Thyroid gland (tissue), 4 donors: ENCODE results near the gene NR3C1.

Experiments used
- POLR2A ChIP-seq, 2 donors: fragments of 450-650 bp; IDR thresholded peaks; one replicate each; pipeline ENCODE4 v1.6.1; 2017; ENCODE audit warnings: antibody characterized with exemption in 2 of 2, mild to moderate bottlenecking in 2 of 2, moderate library complexity in 1 of 2
- TF ChIP-seq, protein P1 (sequence below), 6 experiments: fragments of 200-600 bp in 3 of 6; fragments of 450-650 bp in 3 of 6; sonication (generic) in 3 of 6; IDR thresholded peaks; one replicate each; pipeline ENCODE4 v1.5.1; 2016 to 2019; ENCODE audit warnings: antibody characterized with exemption in 6 of 6, mild to moderate bottlenecking in 2 of 6, inconsistent platforms in 1 of 6, moderate library complexity in 1 of 6

DNA sequence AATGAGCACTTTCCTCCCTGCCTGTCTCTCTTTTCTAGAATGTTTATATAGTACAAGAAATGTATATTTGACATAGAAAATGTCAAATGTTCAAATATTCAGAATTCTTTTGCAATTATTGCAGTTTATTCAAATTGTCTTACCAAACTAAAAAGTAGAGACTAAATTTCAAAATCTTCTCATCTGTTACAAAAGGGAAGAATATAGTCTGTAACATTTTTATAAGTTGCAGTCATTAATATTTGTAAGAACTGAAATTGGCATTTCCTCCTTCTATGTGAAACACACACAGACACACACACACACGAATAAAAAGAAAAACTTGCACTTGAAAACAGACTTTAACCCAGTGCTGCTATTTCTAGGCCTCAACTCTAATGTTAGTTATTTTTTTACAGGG lies 56.4 kb downstream of the NR3C1 start:
- TF ChIP-seq, protein P1, sequence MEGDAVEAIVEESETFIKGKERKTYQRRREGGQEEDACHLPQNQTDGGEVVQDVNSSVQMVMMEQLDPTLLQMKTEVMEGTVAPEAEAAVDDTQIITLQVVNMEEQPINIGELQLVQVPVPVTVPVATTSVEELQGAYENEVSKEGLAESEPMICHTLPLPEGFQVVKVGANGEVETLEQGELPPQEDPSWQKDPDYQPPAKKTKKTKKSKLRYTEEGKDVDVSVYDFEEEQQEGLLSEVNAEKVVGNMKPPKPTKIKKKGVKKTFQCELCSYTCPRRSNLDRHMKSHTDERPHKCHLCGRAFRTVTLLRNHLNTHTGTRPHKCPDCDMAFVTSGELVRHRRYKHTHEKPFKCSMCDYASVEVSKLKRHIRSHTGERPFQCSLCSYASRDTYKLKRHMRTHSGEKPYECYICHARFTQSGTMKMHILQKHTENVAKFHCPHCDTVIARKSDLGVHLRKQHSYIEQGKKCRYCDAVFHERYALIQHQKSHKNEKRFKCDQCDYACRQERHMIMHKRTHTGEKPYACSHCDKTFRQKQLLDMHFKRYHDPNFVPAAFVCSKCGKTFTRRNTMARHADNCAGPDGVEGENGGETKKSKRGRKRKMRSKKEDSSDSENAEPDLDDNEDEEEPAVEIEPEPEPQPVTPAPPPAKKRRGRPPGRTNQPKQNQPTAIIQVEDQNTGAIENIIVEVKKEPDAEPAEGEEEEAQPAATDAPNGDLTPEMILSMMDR (IDR thresholded peaks at IDR 0.05) = no peak
- TF ChIP-seq POLR2A (IDR thresholded peaks at IDR 0.05) = no peak
